ENCODE data around the gene MAGEA3.
"Not testable (repeated sequence)": the region's sequence is repeated elsewhere in the genome, so short reads cannot be mapped to it uniquely, and the experiment has no call there.

Gene MAGEA3

GRCh38 chrX:152697952-152698931 lies at the start of gene MAGEA3:
Gene MAGEA3, plus strand, starts transcription at chrX:152698794. Its CDS starts 2,039 bp downstream, at chrX:152700833.
- H3K9me3 Mint-ChIP-seq (ENCODE audit: low read depth); H3K36me3 Mint-ChIP-seq; H3K4me3 Mint-ChIP-seq: not testable (repeated sequence)

DNA sequence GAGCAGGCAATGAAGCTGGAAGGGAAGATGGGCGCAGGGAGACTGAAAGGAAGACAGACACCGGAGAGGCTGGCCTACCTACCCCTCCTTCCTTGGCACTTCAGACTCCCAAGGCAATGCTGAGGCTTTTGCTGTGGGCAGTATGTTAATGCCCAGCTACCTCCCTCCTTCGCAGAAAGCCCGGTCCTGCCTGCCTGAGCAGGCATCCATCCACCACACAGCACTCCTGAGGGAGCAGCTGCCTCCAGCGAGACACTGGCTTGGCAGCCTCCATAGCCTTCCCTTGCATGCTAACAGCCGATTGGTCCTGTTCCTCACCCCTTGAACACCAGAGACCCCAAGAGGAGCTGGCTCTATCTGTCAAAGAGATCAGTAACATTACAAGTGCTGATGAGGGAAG lies 46.5 kb upstream of the MAGEA3 start:
- no peaks in the 10 kb centered on the region for H3K4me1 Mint-ChIP-seq (ENCODE audit: low read depth)
- H3K4me3 Mint-ChIP-seq, result no peak overlapping the region
- H3K36me3 Mint-ChIP-seq, result no peaks in the 10 kb centered on the region
- H3K27me3 Mint-ChIP-seq, result peaks cover 6% of the 10 kb centered on the region
- H3K27ac Mint-ChIP-seq, result no peak overlapping the region
- no peaks in the 10 kb centered on the region for H3K9me3 Mint-ChIP-seq (ENCODE audit: low read depth)

More at GRCh38 chrX:152697952-152698931, at the start of gene MAGEA3:
- not testable (repeated sequence) for H3K27ac Mint-ChIP-seq; H3K4me1 Mint-ChIP-seq (ENCODE audit: low read depth); H3K27me3 Mint-ChIP-seq

GRCh38 chrX:152652467-152652866 lies 46.1 kb upstream of the MAGEA3 start:
- H3K36me3 Mint-ChIP-seq, result no peaks in the 10 kb centered on the region
- no peaks in the 10 kb centered on the region for H3K9me3 Mint-ChIP-seq (ENCODE audit: low read depth)
- H3K4me1 Mint-ChIP-seq (ENCODE audit: low read depth), result no peaks in the 10 kb centered on the region
- H3K27ac Mint-ChIP-seq, result no peak overlapping the region
- no peak overlapping the region for H3K4me3 Mint-ChIP-seq
- H3K27me3 Mint-ChIP-seq, result peaks cover 6% of the 10 kb centered on the region

DNA sequence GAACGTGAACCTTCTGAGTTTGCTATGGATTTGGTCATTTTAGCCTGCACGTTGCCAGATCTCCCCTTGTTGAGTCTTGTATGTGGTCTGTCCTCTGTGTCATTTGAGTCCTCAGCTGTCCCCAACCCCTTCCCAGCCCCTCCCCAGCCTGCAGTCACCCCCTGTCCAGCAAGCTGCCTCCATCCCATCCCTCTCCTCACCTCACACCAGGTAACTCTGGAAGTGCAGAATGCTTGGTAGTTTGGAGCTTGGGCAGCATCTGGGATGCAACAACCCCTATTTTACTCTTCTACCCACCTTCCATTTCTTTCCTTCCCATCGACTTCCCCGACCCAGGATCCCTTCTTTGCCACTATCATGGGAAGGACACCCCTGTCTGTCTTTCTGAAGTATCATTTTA lies 42.5 kb upstream of the MAGEA3 start:
- Mint-ChIP-seq H3K27me3 (peaks cover 2% of the 10 kb centered on the region), H3K4me1 (ENCODE audit: low read depth) (no peaks in the 10 kb centered on the region), H3K36me3 (no peaks in the 10 kb centered on the region), H3K27ac (no peak overlapping the region), H3K9me3 (ENCODE audit: low read depth) (no peaks in the 10 kb centered on the region), H3K4me3 (no peak overlapping the region)

DNA sequence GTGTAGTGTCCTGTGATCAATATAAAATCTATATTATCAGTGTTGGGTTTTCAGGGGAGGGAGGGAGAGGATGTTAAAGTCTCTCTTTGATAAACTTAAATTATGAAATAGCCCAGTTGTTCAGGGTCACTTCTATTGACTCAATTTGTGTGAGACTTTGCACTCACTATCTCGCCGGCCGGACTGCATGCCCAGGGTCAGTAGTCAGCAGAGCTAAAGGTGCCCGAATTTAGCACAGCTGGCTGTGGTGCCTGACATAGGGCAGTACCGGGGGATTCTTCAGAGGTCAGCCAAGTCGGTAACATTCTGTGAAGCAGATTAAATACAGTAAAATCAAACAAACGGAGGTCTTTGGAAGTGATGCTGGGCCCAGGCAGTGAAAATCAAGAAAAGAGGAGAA lies 41.7 kb upstream of the MAGEA3 start:
- Mint-ChIP-seq H3K4me3 (no peak overlapping the region), H3K36me3 (no peaks in the 10 kb centered on the region), H3K27me3 (peaks cover 2% of the 10 kb centered on the region), H3K9me3 (ENCODE audit: low read depth) (no peaks in the 10 kb centered on the region), H3K27ac (no peak overlapping the region), H3K4me1 (ENCODE audit: low read depth) (no peaks in the 10 kb centered on the region)

GRCh38 chrX:152658302-152658701 lies 40.3 kb upstream of the MAGEA3 start:
- H3K36me3 Mint-ChIP-seq, result no peaks in the 10 kb centered on the region
- no peaks in the 10 kb centered on the region for H3K9me3 Mint-ChIP-seq (ENCODE audit: low read depth)
- no peak overlapping the region for H3K27ac Mint-ChIP-seq
- no peaks in the 10 kb centered on the region for H3K4me1 Mint-ChIP-seq (ENCODE audit: low read depth)
- peaks cover 2% of the 10 kb centered on the region for H3K27me3 Mint-ChIP-seq
- no peak overlapping the region for H3K4me3 Mint-ChIP-seq

- Mint-ChIP-seq H3K9me3 (ENCODE audit: low read depth) (peaks cover 3% of the 10 kb centered on the region), H3K27me3 (peaks cover 2% of the 10 kb centered on the region), H3K27ac (no peak overlapping the region), H3K4me3 (no peak overlapping the region), H3K36me3 (no peaks in the 10 kb centered on the region), H3K4me1 (ENCODE audit: low read depth) (no peaks in the 10 kb centered on the region)
Observed at GRCh38 chrX:152663086-152663485, 35.5 kb upstream of the MAGEA3 start.

DNA sequence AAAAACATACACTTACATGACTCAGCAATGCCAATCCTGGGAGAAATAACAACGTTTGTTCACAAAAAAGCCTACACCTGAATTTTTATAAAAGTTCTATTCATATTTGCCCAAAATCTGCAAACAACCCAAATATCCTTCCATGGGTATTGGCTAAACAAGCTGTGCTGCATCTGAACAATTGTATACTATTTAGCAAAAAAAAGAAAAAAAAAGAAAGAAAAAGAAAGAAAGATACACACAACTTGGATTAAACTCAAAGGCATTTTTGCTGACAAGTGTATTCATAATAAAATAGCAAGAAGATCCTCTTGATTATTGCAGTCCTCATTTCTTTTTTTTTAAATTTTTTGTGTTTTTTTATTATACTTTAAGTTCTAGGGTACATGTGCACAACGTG lies 24.5 kb upstream of the MAGEA3 start:
- H3K27me3 Mint-ChIP-seq, result peaks cover 11% of the 10 kb centered on the region
- H3K9me3 Mint-ChIP-seq (ENCODE audit: low read depth), result no peaks in the 10 kb centered on the region
- H3K36me3 Mint-ChIP-seq, result no peaks in the 10 kb centered on the region
- no peak overlapping the region for H3K27ac Mint-ChIP-seq
- H3K4me3 Mint-ChIP-seq, result no peak overlapping the region
- H3K4me1 Mint-ChIP-seq (ENCODE audit: low read depth), result no peaks in the 10 kb centered on the region

GRCh38 chrX:152674652-152675051 lies 23.9 kb upstream of the MAGEA3 start:
- not testable (repeated sequence) for H3K27me3 Mint-ChIP-seq; H3K9me3 Mint-ChIP-seq (ENCODE audit: low read depth); H3K4me3 Mint-ChIP-seq; H3K4me1 Mint-ChIP-seq (ENCODE audit: low read depth); H3K36me3 Mint-ChIP-seq; H3K27ac Mint-ChIP-seq

- not testable (repeated sequence) for H3K36me3 Mint-ChIP-seq; H3K4me1 Mint-ChIP-seq (ENCODE audit: low read depth); H3K9me3 Mint-ChIP-seq (ENCODE audit: low read depth); H3K27ac Mint-ChIP-seq; H3K27me3 Mint-ChIP-seq; H3K4me3 Mint-ChIP-seq
Observed at GRCh38 chrX:152681012-152681411, 17.6 kb upstream of the MAGEA3 start.

- not testable (repeated sequence) for H3K4me3 Mint-ChIP-seq, H3K36me3 Mint-ChIP-seq
Observed at GRCh38 chrX:152700390-152700789, 1.8 kb downstream of the MAGEA3 start.

DNA sequence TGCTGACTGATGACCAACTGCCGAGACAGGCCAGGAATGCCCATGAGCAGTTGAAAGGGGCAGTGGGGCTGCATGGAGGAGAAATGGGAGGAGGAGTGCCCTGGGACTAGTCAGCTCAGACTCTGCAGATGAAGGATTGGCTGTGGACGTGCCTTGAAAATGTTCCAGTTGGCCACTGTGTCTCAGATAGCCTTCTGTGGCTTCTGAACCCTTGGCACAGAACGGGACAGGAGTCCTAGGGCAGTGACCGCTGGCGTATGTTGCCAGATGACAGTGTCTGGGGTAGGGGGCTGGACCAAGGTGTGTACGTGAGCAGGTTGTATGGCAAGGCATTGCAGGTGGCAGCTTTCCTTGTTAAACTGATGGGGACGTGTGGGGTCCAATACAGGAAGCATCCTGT lies 7.9 kb downstream of the MAGEA3 start:
- not testable (repeated sequence) for H3K9me3 Mint-ChIP-seq (ENCODE audit: low read depth); H3K36me3 Mint-ChIP-seq; H3K4me3 Mint-ChIP-seq; H3K4me1 Mint-ChIP-seq (ENCODE audit: low read depth); H3K27me3 Mint-ChIP-seq; H3K27ac Mint-ChIP-seq

More at GRCh38 chrX:152700390-152700789, 1.8 kb downstream of the MAGEA3 start:
- H3K27me3 Mint-ChIP-seq; H3K9me3 Mint-ChIP-seq (ENCODE audit: low read depth); H3K27ac Mint-ChIP-seq; H3K4me1 Mint-ChIP-seq (ENCODE audit: low read depth): not testable (repeated sequence)

DNA sequence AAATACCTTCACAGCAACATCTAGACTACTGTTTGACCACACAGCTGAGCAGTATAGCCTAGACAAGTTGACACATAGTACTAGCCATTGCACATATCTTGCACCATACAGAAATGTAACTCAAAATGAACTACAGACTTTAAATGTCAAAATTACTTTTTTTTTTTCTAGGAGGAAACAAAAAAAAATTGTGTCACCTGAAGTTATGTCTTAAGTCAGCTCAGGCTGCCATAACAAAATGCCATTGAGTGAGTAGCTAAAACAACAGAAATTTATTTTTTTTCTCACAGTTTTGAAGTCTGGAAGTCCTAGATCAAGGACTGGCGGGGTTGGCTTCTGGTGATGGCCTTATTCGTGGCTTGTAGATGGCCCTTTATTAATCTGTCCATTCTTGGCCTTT lies 10.6 kb downstream of the MAGEA3 start, which contains the start of gene CSAG2:
CSAG2 (minus strand) TSS at position 101 of the 400 bp plus-strand sequence. CDS start 161 bp downstream, outside the sequence.
- not testable (repeated sequence) for H3K36me3 Mint-ChIP-seq; H3K27ac Mint-ChIP-seq; H3K27me3 Mint-ChIP-seq; H3K4me1 Mint-ChIP-seq (ENCODE audit: low read depth); H3K9me3 Mint-ChIP-seq (ENCODE audit: low read depth); H3K4me3 Mint-ChIP-seq

DNA sequence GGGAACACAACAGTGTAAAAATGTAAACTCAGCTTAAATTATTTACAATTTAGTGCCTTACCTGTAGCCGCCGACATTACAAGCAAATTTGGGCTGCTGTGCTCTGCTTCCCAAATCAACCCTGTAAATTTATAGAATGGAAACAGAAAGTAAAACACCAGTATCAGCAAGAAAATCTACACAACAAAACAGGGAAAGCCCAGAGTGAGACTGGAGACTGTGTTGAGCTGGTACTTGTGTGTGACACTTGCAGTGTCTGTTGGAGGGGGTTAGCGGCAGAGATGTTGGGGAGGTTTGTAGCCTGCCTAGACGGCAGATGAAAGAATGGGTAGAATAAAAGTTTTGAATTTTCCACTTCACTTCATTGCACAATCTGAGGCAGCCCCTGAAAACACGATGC lies 14.6 kb downstream of the MAGEA3 start:
- not testable (repeated sequence) for H3K9me3 Mint-ChIP-seq (ENCODE audit: low read depth); H3K27ac Mint-ChIP-seq; H3K4me1 Mint-ChIP-seq (ENCODE audit: low read depth); H3K4me3 Mint-ChIP-seq; H3K27me3 Mint-ChIP-seq; H3K36me3 Mint-ChIP-seq

DNA sequence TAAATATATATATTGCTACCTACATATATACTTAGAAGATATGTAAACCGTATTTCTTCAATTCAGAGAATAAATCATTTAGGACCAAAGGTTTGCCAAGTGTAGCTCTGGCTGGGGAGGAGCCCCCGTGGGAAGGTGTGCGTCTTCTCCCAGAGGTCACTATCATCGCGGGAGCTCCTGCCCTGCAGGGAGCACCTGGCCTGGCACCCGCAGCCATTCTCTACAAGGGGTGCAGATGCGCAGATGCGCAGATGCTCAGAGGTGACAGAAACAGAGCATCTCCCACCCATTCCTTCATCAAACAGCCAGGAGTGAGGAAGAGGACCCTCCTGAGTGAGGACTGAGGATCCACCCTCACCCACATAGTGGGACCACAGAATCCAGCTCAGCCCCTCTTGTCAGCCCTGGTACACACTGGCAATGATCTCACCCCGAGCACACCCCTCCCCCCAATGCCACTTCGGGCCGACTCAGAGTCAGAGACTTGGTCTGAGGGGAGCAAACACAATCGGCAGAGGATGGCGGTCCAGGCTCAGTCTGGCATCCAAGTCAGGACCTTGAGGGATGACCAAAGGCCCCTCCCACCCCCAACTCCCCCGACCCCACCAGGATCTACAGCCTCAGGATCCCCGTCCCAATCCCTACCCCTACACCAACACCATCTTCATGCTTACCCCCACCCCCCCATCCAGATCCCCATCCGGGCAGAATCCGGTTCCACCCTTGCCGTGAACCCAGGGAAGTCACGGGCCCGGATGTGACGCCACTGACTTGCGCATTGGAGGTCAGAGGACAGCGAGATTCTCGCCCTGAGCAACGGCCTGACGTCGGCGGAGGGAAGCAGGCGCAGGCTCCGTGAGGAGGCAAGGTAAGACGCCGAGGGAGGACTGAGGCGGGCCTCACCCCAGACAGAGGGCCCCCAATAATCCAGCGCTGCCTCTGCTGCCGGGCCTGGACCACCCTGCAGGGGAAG lies 15.5 kb downstream of the MAGEA3 start, which contains the start of gene MAGEA2B:
MAGEA2B (plus strand) TSS at position 814 of the 973 bp plus-strand sequence. CDS start 2,479 bp downstream, outside the sequence.
- not testable (repeated sequence) for H3K27ac Mint-ChIP-seq; H3K27me3 Mint-ChIP-seq; H3K4me3 Mint-ChIP-seq; H3K4me1 Mint-ChIP-seq (ENCODE audit: low read depth); H3K9me3 Mint-ChIP-seq (ENCODE audit: low read depth); H3K36me3 Mint-ChIP-seq

Data from activated naive CD8-positive, alpha-beta T cell (primary cell).